ENCODE results near the gene ZNF514. TPM values are rescaled to one million over a fixed set of nuclear protein-coding genes. Genes with fewer than 3 reads are reported as not detected.
"Not testable (repeated sequence)": the region's sequence is repeated elsewhere in the genome, so short reads cannot be mapped to it uniquely, and the experiment has no call there.

ZNF514 gene
- total RNA-seq, 2 donors from 2014 or later: 13.3 to 22.3 TPM

GRCh38 chr2:95099910-95100309, 59.7 kb downstream of the ZNF514 start:
- no peaks in the 10 kb centered on the region for H3K27me3 ChIP-seq (replicated peaks; ENCODE audit: insufficient read depth)

DNA sequence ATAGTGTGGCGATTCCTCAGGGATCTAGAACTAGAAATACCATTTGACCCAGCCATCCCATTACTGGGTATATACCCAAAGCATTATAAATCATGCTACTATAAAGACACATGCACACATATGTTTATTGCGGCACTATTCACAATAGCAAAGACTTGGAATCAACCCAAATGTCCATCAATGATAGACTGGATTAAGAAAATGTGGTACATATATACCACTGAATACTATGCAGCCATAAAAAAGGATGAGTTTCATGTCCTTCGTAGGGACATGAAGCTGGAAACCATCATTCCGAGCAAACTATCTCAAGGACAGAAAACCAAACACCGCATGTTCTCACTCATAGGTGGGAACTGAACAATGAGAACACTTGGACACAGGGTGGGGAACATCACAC, 61.4 kb downstream of the ZNF514 start:
- DNase-seq (ENCODE audit: low spot score); H3K27me3 ChIP-seq (replicated peaks; ENCODE audit: insufficient read depth); H3K4me1 ChIP-seq (ENCODE audit: control insufficient read depth in 1 of 2, low read depth in 2 of 2); H3K4me3 ChIP-seq; H3K9me3 ChIP-seq; ATAC-seq (ENCODE audit: insufficient number of reproducible peaks, low FRiP score, low read depth); H3K27ac ChIP-seq: not testable (repeated sequence)
- H3K36me3 ChIP-seq: peaks cover 49% of the 10 kb centered on the region

More at GRCh38 chr2:95099910-95100309, 59.7 kb downstream of the ZNF514 start:
- no peak overlapping the region for H3K4me3 ChIP-seq
- no peaks in the 10 kb centered on the region for H3K4me1 ChIP-seq (ENCODE audit: control insufficient read depth in 1 of 2, low read depth in 2 of 2)
- no peaks in the 10 kb centered on the region for H3K9me3 ChIP-seq
- TF ChIP-seq, protein P1, sequence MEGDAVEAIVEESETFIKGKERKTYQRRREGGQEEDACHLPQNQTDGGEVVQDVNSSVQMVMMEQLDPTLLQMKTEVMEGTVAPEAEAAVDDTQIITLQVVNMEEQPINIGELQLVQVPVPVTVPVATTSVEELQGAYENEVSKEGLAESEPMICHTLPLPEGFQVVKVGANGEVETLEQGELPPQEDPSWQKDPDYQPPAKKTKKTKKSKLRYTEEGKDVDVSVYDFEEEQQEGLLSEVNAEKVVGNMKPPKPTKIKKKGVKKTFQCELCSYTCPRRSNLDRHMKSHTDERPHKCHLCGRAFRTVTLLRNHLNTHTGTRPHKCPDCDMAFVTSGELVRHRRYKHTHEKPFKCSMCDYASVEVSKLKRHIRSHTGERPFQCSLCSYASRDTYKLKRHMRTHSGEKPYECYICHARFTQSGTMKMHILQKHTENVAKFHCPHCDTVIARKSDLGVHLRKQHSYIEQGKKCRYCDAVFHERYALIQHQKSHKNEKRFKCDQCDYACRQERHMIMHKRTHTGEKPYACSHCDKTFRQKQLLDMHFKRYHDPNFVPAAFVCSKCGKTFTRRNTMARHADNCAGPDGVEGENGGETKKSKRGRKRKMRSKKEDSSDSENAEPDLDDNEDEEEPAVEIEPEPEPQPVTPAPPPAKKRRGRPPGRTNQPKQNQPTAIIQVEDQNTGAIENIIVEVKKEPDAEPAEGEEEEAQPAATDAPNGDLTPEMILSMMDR (IDR thresholded peaks at IDR 0.05): no peak
- H3K36me3 ChIP-seq: peaks cover 55% of the 10 kb centered on the region
- DNase-seq (ENCODE audit: low spot score) (no peak), ATAC-seq (ENCODE audit: insufficient number of reproducible peaks, low FRiP score, low read depth) (no peak)
- H3K27ac ChIP-seq: no peak overlapping the region

Other genes with a start within 250 kb of the ZNF514 start
- gene MAL, start 134.1 kb downstream of the ZNF514 start, total RNA-seq: not detected
- gene MRPS5, start 38.0 kb downstream of the ZNF514 start, total RNA-seq: 10 to 100 TPM; 35.3 to 44.8 TPM
- 1 to 10 TPM; 2.0 to 2.3 TPM for gene ZNF2, start 6.0 kb upstream of the ZNF514 start, total RNA-seq
- gene ZNF892, start 47.7 kb upstream of the ZNF514 start, total RNA-seq: 10 to 100 TPM in 1 of 2 donors, 1 to 10 TPM in 1; 7.6 to 22.9 TPM
- 10 to 100 TPM in 1 of 2 donors, 1 to 10 TPM in 1; 3.5 to 10.0 TPM for gene PROM2, start 114.6 kb upstream of the ZNF514 start, total RNA-seq
- 10 to 100 TPM; 12.5 to 22.1 TPM for gene KCNIP3, start 137.5 kb upstream of the ZNF514 start, total RNA-seq
- gene FAHD2A, start 242.9 kb upstream of the ZNF514 start, total RNA-seq: 10 to 100 TPM; 11.7 to 23.6 TPM

Measured in thoracic aorta (tissue), 2 donors.